Measurements from ENCODE around the gene IST1.

The IST1 gene

DNA sequence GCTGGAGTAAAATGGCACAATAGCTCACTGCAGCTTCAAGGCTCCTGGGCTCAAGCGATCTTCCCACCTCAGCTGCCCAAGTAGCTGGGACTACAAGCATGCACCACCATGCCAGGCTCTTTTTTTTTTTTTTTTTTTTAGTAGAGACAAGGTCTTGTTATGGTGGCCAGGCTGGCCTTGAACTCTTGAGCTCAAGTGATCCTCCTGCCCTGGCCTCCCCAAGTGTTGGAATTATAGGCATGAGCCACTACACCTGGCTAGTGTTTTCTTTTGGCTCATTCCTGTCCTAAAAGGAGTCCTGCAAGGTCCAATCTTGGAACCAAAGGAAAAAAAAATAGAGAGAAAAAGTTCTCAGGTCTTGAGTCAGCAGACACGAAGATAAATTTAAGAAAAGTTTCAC is 74.0 kb downstream of the IST1 start:
- no peak for DNase-seq

- no peak for DNase-seq
These were observed 76.2 kb downstream of the IST1 start for GRCh38 chr16:71971571-71971970.

GRCh38 chr16:71972356-71972755 is 77.0 kb downstream of the IST1 start:
- DNase-seq = no peak

DNA sequence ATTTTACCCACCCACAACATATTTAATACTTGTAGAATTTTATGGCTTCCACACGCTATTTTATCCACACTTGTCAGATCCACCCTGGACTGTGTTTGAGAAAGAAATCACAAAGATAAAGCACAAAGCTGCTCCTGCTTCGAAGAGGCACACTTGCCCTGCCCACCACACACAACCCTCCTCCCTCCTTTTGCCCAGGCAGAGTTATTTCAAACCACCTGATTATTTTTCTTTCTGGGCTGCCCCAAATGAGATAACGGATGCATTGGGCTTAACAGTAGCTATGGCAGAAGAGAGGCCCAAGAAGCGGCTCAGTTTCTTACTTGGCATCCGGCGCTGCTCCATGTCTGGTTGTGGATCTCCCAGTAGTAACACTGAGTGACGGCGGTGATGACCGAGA is 77.7 kb downstream of the IST1 start:
- no peak for DNase-seq

GRCh38 chr16:71974068-71974818 is 78.9 kb downstream of the IST1 start:
- no peak for DNase-seq

Data from NCI-H2081 treated with DMSO at 0.1 percent for 48 hours (cell line).